Ammon's horn (tissue), 1 donor: ENCODE data around the gene SRM.
"Not testable (repeated sequence)": the region's sequence is repeated elsewhere in the genome, so short reads cannot be mapped to it uniquely, and the experiment has no call there.

Experiments used
- DNase-seq: peaks from one replicate; pipeline ENCODE4 v3.0.0-alpha.2; 2016; ENCODE audit warnings: low spot score

SRM gene

DNA sequence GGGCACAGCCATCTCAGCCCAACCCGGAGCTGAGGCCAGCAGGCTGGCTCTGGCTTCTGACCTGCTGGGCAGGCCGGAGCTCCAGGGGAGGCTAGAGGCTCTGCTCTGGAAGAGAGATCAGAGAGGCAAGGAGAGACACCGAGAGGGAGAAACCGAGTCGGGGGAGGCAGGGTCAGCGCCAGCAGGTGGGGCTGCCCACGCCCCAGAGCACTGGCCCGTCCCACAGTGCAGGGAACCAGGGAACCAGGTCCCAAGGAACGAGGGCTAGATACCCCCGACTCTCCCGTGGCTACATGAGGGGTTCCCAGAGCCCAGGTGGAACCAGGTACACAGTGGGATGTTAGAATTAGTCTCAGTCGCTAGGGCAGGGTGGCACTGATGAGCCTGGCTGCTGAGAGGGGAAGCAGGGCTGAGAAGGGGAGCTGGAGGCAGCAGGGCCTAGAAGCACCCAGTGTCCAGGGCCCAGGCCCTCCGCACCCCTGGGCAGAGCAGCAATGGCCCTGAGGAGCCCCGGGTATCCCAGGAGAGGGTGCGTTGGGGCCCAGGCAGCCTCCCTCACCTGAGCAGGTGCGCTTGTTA, 14.9 kb downstream of the SRM start:
- DNase-seq: no peak

- no peak for DNase-seq
Measured at GRCh38 chr1:11044086-11044848, 15.6 kb downstream of the SRM start.

DNA sequence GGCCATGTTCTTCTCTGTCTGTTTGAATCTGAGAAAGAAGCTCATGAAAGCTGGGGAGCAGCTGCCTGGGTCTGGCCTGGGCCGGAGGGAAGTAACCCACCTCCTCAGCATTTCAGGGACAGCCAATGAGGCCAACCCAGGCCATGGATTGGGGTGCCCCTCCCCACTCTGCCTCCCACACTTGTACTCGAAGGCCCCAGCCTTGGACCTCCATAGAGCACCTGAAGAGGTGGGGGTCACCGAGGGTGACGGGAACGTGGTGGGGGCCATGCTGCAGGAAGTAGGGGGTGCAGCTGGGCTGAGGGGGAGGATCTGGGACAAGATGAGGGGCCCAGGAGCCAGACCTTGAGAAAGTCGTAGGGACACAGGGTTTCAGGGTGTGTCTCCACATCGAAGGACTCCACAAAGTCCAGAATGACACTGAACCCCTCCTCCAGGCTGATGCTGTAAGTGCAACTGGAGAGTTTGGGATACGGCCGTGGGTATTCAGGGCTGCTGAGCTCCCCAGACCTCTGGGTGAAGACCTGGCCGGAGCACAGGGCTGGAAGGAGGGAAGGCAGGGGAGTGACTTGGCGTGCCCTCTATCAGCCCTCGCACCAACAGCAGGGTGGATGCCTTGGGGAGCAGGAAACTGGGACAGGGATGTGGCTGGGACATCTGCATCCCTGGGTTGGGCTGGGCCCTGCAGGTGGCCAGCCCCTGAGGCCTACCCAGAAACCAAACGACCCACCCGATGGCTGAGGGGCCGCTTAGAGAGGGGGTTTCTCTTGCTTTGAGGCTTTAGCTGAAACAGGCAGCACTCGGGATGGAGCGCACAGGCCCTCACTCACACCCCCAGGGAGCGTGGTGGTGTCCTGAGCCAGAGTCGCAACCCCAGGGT, 16.6 kb downstream of the SRM start:
- no peak for DNase-seq

DNA sequence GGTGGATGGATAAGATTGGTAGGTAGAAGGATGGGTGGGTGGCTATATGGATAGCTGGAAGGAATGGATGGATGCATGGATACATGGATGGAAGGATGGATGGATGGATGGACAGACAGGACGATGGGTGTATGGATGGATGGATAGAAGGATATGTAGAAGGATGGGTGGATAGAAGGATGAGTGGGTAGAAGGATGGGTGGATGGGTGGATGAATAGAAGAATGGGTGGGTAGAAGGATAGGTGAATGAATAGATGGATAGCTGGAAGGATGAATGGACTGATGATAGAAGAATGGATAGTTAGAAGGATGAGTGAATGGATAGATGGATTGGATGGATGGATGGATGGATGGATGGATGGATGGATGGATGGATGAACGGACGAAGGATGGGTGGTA, 17.8 kb downstream of the SRM start:
- no peak for DNase-seq

DNA sequence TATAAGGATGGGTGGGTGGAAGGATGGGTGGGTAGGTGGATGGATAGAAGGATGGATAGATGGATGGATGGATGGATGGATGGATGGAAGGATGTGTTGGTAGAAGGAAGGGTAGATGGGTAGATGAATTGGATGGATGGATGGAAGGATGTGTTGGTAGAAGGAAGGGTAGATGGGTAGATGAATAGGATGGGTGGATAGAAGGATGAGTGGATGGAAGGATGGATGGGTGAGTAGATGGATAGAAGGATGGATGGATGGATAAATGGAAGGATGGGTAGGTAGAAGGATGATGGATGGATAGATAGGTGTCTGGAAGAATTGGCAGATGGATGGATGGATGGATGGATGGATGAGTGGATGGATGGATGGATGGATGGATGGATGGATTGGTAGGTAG, 18.8 kb downstream of the SRM start:
- DNase-seq: no peak

DNA sequence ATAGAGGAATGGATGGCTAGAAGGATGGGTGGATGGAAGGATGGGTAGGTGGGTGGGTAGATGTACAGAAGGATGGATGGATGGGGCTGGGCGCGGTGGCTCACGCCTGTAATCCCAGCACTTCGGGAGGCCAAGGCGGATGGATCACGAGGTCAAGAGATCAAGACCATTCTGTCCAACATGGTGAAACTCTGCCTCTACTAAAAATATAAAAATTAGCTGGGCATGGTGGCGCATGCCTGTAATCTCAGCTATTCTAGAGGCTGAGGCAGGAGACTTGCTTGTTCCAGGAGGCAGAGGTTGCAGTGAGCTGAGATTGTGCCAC, 19.8 kb downstream of the SRM start:
- DNase-seq: not testable (repeated sequence)

- no peak for DNase-seq
Measured at GRCh38 chr1:11039351-11040104, 20.3 kb downstream of the SRM start.

DNA sequence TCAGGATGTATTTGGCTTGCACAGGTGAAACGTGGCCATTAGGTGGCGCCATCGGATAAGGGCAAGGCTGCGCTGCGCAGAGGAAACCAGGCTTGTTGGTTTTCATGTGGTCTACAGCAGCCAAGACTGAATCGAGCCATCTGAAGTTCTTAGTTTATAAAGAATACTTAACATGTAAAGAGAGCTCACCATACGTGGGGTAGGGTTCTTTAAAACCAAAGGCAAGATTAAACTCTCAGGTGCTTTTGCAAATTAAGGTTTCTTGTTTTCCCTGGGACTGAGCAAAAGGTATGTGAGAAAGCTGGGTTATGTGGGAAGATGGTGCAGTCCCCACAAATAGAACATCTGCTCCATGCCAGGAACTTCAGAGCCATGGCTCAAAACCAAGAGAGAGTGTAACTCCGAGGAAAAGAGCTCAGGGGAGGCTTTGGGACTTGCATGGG, 22.1 kb downstream of the SRM start:
- DNase-seq: peak; percentile 97

DNA sequence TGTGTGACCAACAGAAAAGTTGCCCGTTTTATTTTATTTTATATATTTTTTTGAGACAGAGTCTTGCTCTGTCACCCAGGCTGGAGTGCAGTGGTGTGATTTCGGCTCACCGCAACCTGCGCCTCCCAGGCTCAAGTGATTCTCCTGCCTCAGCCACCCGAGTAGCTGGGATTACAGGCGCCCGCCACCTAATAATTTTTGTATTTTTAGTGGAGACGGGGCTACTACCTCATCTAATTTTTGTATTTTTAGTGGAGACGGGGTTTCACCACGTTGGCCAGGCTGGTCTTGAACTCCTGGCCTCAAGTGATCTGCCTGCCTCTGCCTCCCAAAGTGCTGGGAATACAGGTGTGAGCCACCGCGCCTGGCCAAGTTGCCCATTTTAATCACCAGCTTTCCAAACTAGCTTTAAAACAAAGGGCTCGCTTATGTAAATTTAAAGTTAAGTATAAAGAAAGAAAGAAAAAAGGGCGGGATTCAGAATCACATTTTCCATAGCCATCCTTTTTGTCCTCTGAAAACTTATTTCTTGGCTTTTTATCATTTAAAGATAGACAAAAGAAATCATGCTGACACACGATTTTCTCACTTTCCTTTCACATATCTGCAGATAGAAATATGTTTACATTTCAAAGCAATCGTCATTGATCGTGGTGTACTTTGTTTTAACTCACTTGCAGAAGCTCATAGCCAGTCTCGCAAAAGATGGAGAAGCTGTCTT, 22.6 kb downstream of the SRM start:
- DNase-seq: not testable (repeated sequence)

DNA sequence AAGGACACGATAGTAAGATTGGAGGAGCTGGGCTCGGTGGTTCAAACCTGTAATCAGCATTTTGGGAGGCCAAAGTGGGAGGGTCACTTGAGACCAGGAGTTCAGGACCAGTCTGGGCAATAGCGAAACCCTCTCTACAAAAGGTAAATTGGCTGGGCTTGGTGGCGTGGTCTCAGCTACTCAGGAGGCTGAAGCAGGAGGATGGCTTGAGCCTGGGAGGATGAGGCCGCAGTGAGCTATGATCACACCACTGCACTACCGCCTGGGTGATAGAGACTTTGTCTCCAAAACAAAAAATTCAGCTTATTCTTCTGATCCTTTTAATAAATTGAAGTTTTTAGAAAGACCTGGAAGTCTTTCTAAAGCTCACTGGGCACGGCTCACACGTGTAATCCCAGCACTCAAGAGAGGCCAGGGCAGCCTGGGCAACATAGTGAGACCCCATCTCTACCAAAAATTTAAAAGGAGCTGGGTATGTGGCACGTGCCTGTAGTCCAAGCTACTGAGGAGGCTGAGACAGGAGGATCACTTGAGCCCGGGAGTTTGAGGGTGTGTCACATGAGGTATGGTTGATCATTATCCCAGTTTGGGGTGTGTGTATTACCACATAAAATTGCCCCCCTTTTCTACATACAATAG, 28.1 kb downstream of the SRM start:
- DNase-seq: no peak

DNA sequence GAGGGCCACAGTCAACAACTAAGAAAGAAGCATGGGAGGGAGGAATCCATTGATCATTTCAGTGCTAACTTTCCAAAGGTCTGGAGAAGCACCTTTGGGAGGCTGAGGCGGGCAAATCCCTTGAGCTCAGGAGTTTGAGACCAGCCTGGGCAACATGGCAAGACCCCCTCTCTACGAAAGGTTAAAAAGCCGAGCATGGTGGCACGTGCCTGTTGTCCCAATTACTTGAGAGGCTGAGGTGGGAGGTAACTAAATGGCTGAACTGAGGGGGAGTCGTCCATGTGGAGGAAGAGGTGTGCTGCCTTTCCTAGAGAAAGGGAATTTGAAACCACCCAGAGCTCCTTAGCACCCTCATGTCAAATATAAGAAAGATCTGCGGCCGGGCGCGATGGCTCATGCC, 29.0 kb downstream of the SRM start:
- DNase-seq: no peak

DNA sequence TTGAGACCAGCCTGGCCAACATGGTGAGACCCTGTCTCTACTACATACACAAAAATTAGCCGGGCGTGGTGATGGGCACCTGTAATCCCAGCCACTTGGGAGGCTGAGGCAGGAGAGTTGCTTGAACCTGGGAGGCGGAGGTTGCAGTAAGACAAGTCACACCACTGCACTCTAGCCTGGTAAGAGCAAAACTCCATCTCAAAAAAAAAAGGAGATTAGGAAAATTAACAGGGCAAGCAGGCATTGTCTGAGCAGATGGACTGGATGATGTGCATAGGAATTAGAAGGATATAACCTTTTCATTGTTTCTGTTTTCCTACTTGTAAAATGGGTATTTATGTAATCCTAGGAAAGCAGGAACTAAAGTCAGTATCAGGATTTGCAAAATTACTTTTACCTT, 31.8 kb downstream of the SRM start:
- no peak for DNase-seq

DNA sequence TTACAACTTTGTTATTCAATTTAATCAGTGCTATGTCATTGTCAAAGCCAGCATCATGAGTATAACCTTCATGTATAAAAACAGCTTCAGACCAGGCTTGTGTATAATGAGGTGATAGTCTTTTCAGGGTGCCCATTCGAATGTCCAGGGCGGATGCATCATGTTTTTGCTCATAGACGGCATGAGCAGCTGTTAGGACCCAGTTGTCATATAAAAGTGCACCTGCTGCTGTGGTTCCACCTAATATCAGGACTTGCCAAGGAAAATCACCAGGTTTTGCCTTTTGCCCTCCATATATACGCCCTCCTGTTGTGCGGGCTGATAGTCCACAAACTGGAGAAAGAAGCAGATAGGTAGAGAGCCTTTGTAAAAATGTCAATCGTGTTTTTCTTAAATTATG, 32.5 kb downstream of the SRM start:
- DNase-seq: no peak

DNA sequence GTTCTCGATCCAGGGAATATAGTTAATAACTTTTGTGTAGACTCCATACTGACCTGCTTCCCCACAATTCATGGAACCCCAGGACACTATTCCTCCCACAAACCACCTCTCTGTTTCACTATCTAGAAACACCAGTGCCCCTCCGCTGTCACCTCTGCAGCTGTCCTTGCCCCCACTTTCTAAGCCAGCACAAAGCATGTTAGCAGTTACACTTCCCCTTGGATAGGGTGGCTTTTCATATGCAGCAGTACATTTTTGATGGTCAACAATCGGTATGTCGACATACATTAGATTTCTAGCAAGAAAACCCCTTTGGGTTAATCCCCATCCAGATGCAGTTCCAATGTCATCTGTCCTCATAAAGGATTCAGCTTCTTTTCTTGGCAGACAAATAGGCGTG, 32.9 kb downstream of the SRM start:
- no peak for DNase-seq

DNA sequence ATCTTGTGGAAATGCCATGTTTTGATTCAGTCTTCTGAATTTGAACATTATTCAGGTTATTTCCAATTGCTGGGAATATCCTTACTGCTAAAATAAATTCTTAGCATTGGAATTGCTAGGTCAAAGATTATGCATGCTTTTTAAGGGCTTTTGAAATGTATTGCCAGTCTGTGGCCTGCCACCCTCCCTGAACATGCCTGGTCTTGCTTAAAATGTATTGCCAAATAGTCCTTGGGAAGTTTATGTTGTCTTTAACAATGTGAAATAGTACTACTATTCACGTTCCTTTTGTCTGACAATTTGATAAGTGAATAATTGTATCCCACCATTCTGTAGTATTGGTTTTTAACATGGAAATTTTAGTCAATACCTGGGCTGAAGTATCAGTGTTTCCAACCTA, 33.8 kb downstream of the SRM start:
- no peak for DNase-seq

- DNase-seq: no peak
Measured at GRCh38 chr1:11025618-11026017, 34.2 kb downstream of the SRM start.

GRCh38 chr1:11024874-11025203, 35.0 kb downstream of the SRM start:
- DNase-seq: no peak

DNA sequence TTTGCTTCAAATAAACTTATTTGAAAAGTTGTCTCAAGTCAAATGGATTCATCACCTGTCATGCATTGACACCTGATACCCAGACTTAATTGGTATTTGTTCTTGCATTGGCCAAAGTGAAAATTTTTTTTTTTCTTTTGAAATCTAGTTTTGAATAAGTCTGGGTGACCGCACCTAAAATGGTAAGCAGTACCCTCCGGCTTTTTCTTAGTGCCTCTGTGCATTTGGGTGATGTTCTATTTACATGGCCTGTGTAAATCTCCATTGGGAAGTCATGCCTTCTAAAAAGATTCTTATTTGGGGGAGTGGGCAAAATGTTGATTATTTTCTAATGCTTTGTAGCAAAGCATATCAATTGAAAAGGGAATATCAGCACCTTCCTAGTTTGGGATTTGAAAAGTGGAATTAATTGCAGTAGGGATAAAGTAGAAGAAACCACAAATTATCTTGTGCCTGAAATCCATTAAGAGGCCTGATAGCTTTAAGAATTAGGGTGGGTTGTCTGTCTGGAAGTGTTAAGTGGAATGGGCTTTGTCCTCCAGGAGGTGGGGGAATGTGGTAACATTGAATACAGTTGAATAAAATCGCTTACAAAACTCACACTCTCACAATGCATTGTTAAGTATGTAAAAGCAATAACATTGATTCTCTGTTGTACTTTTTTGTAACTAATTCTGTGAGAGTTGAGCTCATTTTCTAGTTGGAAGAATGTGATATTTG, 35.5 kb downstream of the SRM start:
- no peak for DNase-seq

DNA sequence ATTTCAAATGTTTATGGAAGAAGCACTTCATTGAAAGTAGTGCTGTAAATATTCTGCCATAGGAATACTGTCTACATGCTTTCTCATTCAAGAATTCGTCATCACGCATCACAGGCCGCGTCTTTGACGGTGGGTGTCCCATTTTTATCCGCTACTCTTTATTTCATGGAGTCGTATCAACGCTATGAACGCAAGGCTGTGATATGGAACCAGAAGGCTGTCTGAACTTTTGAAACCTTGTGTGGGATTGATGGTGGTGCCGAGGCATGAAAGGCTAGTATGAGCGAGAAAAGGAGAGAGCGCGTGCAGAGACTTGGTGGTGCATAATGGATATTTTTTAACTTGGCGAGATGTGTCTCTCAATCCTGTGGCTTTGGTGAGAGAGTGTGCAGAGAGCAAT, 36.6 kb downstream of the SRM start:
- no peak for DNase-seq

DNA sequence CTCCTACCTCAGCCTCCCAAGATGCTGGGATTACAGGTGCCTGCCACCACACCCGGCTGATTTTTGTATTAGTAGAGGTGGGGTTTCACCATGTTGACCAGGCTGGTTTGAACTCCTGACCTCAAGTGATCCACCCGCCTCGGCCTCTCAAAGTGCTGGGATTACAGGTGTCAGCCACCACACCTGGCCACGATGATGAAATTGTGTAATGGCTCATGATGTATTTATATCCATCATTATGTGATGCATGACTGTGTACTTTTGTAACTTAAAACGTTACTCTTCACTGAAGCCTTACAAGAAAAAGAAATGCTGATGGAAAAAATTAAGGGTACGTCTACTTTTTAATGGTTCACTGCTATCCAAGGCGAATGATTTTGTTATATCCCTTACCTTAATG, 39.8 kb downstream of the SRM start:
- no peak for DNase-seq

DNA sequence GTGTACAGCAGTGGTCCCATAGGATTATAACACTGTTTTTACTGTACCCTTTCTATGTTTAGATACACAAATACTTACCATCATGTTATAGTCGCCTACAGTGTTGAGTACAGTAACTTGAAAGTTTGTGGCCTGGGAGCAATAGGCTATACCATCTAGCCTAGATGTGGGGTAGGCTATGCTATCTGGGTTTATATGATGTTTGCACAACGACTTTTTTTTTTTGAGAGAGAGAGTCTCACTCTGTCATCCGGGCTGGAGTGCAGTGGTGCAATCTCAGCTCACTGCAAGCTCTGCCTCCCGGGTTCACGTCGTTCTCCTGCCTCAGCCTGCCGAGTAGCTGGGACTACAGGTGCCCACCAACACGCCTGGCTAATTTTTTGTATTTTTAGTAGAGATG, 40.5 kb downstream of the SRM start:
- not testable (repeated sequence) for DNase-seq
